Endodermal cell (in vitro differentiated cells): Measurements from ENCODE around the gene NKX6-2. TPM values are rescaled to one million over a fixed set of nuclear protein-coding genes. Genes with fewer than 3 reads are reported as not detected.
A peak's percentile ranks its signal among the peaks of the same experiment; 100 is the strongest.

Source experiments
- DNase-seq: peaks from one replicate; pipeline ENCODE4 v3.0.0-alpha.2; 2017
- H3K27ac ChIP-seq: 2 replicates; pipeline ENCODE4 v1.5.1; 2013; ENCODE audit warnings: mild to moderate bottlenecking, low read depth, low read length, moderate library complexity
- H3K27me3 ChIP-seq: 2 replicates; pipeline ENCODE4 v1.6.1; 2013; ENCODE audit warnings: mild to moderate bottlenecking, low read length, moderate library complexity; ENCODE audit not compliant: insufficient read depth, control insufficient read depth, poor library complexity, severe bottlenecking
- H3K36me3 ChIP-seq: 2 replicates; pipeline ENCODE4 v1.7.0; 2013; ENCODE audit warnings: mild to moderate bottlenecking, low read length, moderate library complexity; ENCODE audit not compliant: control insufficient read depth, insufficient read depth
- H3K4me1 ChIP-seq: one replicate; pipeline ENCODE4 v1.7.0; 2013; ENCODE audit warnings: low read length; ENCODE audit not compliant: control insufficient read depth, insufficient read depth
- H3K4me3 ChIP-seq: 2 replicates; pipeline ENCODE4 v1.5.1; 2013; ENCODE audit warnings: mild to moderate bottlenecking, low read length, moderate library complexity
- H3K9ac ChIP-seq: 2 replicates; pipeline ENCODE4 v1.6.1; 2013; ENCODE audit warnings: mild to moderate bottlenecking, low read length, moderate library complexity; ENCODE audit not compliant: poor library complexity, severe bottlenecking; ENCODE audit errors: extremely low read depth
- H3K9me3 ChIP-seq: 2 replicates; pipeline ENCODE4 v1.6.1; 2013; ENCODE audit warnings: mild to moderate bottlenecking, low read length, moderate library complexity; ENCODE audit not compliant: control insufficient read depth
- H3K27ac Mint-ChIP-seq: 2 replicates; pipeline ENCODE4 v1.8.0; 2020; ENCODE audit warnings: mixed read lengths
- H3K27me3 Mint-ChIP-seq: 2 replicates; pipeline ENCODE4 v1.8.0; 2021; ENCODE audit warnings: mild to moderate bottlenecking, mixed read lengths; ENCODE audit not compliant: insufficient read depth
- H3K36me3 Mint-ChIP-seq: 2 replicates; pipeline ENCODE4 v1.8.0; 2020; ENCODE audit warnings: low read depth, mixed read lengths
- H3K4me1 Mint-ChIP-seq: 2 replicates; pipeline ENCODE4 v1.8.0; 2020; ENCODE audit warnings: mixed read lengths
- H3K4me3 Mint-ChIP-seq: 2 replicates; pipeline ENCODE4 v1.8.0; 2020; ENCODE audit warnings: mild to moderate bottlenecking, moderate library complexity, mixed read lengths
- H3K9me3 Mint-ChIP-seq: 2 replicates; pipeline ENCODE4 v1.8.0; 2020; ENCODE audit warnings: mild to moderate bottlenecking, mixed read lengths
- CTCF ChIP-seq: fragments of 200-600 bp; sonication (generic); conservative IDR thresholded peaks from 2 replicates; pipeline ENCODE4 v1.5.0; 2021; ENCODE audit warnings: antibody characterized with exemption, mild to moderate bottlenecking
- WGBS, 2 experiments: methylation state at CpG; one replicate each; pipeline versions ENCODE4 v1.1.5 to v1.1.7; 2013; ENCODE audit warnings: missing lambda C conversion rate in 2 of 2, mixed read lengths in 1 of 2; ENCODE audit not compliant: insufficient coverage in 1 of 2, insufficient read length in 1 of 2; 5-methylcytosine and 5-hydroxymethylcytosine counted together
- total RNA-seq, 2 donors: library from RNA; stranded (reverse); fragmentation: NEBNext Ultra II Directional in 1 of 2; extraction: Animal tissue kit (Norgen Biotek cat#: 25700) in 1 of 2; gene quantifications; 2 replicates in 1 of 2; 3 replicates in 1 of 2; pipeline ENCODE4 v1.2.1, GENCODE V29; 2021

Gene NKX6-2
- total RNA-seq, 2 donors from 2014 or later = 0.31 TPM; not detected in 1

DNA sequence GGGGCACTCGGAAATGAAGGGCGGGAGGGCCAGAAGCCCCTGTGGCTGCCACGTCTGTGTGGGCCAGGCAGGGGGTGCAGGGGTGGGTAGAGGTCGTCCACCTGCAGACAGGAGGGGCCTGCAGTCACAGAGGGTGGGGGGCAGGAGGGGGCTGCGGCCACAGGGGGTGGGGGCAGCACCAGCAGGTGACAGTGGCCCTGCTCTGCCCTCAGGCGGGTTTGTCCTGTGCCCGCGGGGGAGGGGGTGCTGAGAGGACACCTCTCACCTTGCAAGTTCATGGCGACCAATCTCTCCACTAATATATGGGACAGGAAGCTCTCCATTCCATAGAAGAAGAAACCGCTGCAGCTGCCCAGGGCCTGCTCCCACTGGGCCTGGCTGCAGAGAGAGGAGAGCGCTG lies 26.6 kb upstream of the NKX6-2 start:
- Mint-ChIP-seq H3K27ac (no peak overlapping the region), H3K4me1 (no peaks in the 10 kb centered on the region), H3K36me3 (no peaks in the 10 kb centered on the region), H3K27me3 (peaks cover 3% of the 10 kb centered on the region), H3K9me3 (no peaks in the 10 kb centered on the region), H3K4me3 (no peak overlapping the region)
- Histone ChIP-seq H3K4me3 (no peak overlapping the region), H3K36me3 (no peaks in the 10 kb centered on the region), H3K27me3 (no peaks in the 10 kb centered on the region), H3K9ac (no peak overlapping the region), H3K4me1 (no peaks in the 10 kb centered on the region), H3K9me3 (no peaks in the 10 kb centered on the region), H3K27ac (no peak overlapping the region)
- no peak for TF ChIP-seq CTCF
- WGBS, 2 experiments = 85 to 88% methylated on average over 2 to 11 of the region's 11 CpGs
- peak; percentile 22 for DNase-seq

DNA sequence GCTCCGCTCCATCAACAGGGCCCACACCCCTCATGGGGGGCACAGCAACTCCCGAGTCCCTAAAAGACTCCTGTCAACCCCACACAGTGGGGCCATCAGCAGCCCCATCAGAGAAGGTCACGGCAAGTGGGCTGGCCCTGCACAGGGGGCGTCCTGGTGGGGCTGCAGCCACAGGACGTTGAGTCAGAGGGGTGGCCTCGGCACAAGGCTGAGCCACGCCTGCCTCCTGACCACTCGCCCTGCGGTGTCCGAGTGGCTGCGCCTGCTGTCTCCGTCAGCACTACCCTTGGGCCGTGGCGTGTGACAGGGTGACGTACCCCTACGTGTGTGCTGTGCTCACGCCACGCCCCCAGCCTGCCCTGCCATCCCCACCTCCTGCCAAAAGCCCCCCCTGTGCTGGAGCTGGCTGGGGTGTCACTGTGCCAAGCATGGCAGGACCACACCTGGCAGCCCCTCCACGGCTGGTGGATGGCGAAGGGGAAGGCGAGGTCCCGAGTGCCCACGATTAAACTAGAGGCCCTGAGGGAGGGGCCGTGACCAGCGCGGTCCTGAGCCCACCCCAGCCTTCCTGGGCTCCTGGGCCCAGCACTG lies 26.0 kb upstream of the NKX6-2 start:
- Histone ChIP-seq H3K4me1 (no peaks in the 10 kb centered on the region), H3K27ac (no peak overlapping the region), H3K9ac (no peak overlapping the region), H3K27me3 (no peaks in the 10 kb centered on the region), H3K9me3 (no peaks in the 10 kb centered on the region), H3K4me3 (no peak overlapping the region), H3K36me3 (no peaks in the 10 kb centered on the region)
- Mint-ChIP-seq H3K9me3 (no peaks in the 10 kb centered on the region), H3K27ac (no peak overlapping the region), H3K27me3 (peaks cover 3% of the 10 kb centered on the region), H3K36me3 (no peaks in the 10 kb centered on the region), H3K4me3 (no peak overlapping the region), H3K4me1 (no peaks in the 10 kb centered on the region)
- whole genome bisulfite sequencing, 2 experiments = 90 to 93% methylated on average over 21 to 26 of the region's 26 CpGs
- TF ChIP-seq CTCF = no peak
- peak; percentile 24 for DNase-seq

DNA sequence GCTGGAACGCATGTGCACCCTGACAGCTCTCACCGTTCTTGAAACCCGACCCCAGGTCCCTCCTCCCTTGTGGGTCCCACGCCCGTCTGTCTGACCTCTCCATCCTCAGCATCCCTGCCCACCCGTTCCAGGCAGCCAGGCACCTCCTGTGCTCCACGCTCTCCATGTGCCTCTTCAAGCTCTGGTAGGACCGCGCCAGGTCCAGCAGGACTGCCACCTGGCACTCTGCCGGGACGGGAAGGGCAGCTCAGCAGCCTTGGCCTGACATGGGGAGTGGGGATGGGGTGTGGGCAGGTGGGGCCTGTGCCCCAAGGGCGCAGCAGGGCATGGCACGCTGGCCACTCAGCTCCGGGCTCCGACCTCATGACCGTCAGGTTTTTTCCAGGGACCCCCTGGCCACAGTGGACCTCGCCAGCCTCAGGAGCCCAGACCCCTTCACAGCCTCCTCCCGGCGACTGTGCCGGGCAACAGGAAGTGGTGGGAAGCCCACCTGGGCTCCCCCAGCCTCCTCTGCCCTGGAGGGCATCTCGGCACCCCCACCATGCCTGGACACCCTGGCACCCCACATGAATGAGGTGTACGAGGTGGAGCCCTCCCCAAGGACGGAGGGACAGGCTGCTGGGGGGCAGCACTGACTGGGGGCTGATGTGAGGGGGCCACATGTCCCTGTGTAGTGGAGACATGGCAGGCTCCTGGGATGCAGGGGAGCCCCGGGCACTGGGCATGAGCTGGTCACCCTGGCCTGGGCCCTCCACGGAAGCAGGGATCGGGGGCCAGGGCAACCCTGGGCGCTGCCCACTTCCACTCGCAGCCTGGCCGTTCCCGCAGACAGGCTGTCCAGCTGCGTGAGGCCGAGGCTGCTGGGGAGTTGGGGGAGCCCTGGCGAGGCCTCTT lies 25.1 kb upstream of the NKX6-2 start:
- WGBS, 2 experiments = 87 to 88% methylated on average over 24 to 33 of the region's 33 CpGs
- no peak for DNase-seq
- Mint-ChIP-seq H3K27me3 (no peaks in the 10 kb centered on the region), H3K4me3 (no peak overlapping the region), H3K9me3 (no peaks in the 10 kb centered on the region), H3K36me3 (no peaks in the 10 kb centered on the region), H3K27ac (no peak overlapping the region), H3K4me1 (no peaks in the 10 kb centered on the region)
- Histone ChIP-seq H3K9ac (no peak overlapping the region), H3K4me1 (no peaks in the 10 kb centered on the region), H3K27ac (no peak overlapping the region), H3K27me3 (no peaks in the 10 kb centered on the region), H3K36me3 (no peaks in the 10 kb centered on the region), H3K9me3 (no peaks in the 10 kb centered on the region), H3K4me3 (no peak overlapping the region)
- no peak for TF ChIP-seq CTCF
